H7 (cell line): ENCODE data around the gene LYZL2. TPM values are rescaled to one million over a fixed set of nuclear protein-coding genes. Genes with fewer than 3 reads are reported as not detected.

ENCODE experiments used
- DNase-seq: peaks from one replicate; pipeline ENCODE4 v3.0.0; 2012
- H3K27me3 ChIP-seq: 2 replicates; pipeline ENCODE4 v1.6.0; 2011; ENCODE audit warnings: mild to moderate bottlenecking, low read length; ENCODE audit not compliant: control insufficient read depth, insufficient read depth
- H3K36me3 ChIP-seq: replicated peaks from 2 replicates; pipeline ENCODE4 v1.5.1; 2011; ENCODE audit warnings: low read length; ENCODE audit not compliant: control insufficient read depth, insufficient read depth
- H3K4me3 ChIP-seq: 2 replicates; pipeline ENCODE4 v1.5.1; 2011; ENCODE audit warnings: low read depth, mild to moderate bottlenecking, control low read depth, low read length, moderate library complexity; ENCODE audit not compliant: insufficient read depth
- total RNA-seq: library from RNA; depleted of rRNA; stranded (reverse); fragments of >200 nt; shearing (Covaris generic); gene quantifications from 2 replicates; pipeline ENCODE4 v1.2.3, GENCODE V29; 2014; rRNA removed

The LYZL2 gene
- total RNA-seq, 1 experiment from 2014 or later: not detected

GRCh38 chr10:30562787-30563186 is 66.8 kb downstream of the LYZL2 start:
- H3K27me3 ChIP-seq: no peaks in the 10 kb centered on the region
- no peak overlapping the region for H3K4me3 ChIP-seq
- H3K36me3 ChIP-seq: no peaks in the 10 kb centered on the region
- no peak for DNase-seq

Other genes starting within 250 kb of the LYZL2 start
- gene MAP3K8, start 195.6 kb downstream of the LYZL2 start, total RNA-seq: 10.5 and 12.9 TPM in 2 replicates